ENCODE results near the gene KCNQ5.

KCNQ5 gene

DNA sequence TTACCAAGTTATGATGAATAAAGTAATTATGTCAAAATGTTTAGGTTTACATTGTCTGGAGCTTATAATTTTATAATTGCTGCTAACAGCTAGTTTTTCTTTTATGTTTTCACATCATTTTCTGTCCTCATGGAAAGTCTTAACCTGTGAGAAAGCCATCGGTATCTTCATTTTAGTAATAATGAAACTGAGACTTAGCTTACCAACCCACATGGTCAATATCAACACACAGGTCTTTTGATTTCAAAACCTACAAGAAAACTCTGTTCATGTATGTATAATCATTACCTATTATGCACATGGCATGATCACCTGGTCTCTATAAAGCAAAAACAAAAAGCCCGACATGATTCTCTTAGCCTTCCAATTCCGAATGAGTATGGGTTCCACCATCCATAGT, 61.9 kb downstream of the KCNQ5 start:
- DNase-seq: no peak

GRCh38 chr6:72689107-72689954, 67.5 kb downstream of the KCNQ5 start:
- DNase-seq: no peak

- no peak for DNase-seq
Measured at GRCh38 chr6:72691249-72691648, 69.4 kb downstream of the KCNQ5 start.

GRCh38 chr6:72696055-72696454, 74.2 kb downstream of the KCNQ5 start:
- no peak for DNase-seq

GRCh38 chr6:72699159-72699558, 77.3 kb downstream of the KCNQ5 start:
- DNase-seq: no peak

DNA sequence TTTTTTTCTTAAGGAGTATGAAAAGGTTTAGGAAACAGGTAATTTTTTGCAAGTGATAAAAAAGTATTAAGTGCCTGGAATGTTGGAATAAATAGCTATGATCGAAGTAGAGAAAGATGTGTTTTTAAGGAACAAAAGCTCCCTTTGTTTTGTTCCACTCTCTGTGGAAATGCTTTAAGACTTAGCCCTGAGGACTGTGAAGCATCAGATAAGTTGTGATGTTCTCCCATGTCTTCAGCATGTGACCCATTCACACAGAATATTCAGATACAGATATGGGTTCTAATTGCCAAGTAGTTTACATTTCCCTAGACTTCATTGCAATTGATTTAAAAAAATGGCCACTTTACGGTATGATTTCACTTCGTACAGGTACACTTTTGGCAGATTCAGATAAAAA, 80.6 kb downstream of the KCNQ5 start:
- DNase-seq: no peak

DNA sequence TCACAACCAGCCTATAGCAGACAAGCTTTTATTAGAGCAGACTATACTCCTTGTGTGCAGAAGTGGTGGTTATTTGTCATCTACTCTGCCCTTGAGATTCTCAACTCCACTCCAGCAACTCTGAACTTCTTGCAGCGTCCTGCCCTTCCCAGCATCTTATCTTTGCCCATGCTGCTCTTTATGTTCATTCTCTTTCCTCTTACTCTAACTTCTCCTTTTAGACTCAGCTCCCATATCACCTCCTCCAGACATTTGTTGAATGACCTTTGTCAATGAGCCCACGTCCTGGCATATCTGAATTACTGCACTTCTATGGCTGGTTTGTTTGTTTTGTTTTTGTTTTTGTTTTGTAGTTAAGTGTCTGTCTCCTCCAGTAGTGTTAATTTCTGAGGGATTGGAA, 81.2 kb downstream of the KCNQ5 start:
- no peak for DNase-seq

DNA sequence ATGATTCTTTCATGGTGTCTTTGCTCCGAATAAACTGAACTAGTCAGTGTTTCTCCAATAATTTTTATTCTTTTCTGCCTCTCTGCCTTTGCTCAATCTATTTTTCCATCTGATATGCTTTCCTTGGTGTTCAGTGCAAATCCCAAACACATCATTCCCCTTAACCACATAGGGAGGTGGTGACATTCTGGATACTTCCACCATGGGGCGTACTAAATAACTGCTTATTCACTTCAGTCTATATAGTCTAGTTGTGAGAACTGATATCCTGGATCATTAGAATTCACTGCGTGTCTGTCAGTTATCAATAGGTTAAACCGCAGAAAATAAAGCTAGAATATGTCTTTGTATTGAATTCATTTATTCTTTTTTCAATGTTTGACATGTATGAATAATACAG, 83.1 kb downstream of the KCNQ5 start:
- DNase-seq: no peak

GRCh38 chr6:72709431-72709830, 87.6 kb downstream of the KCNQ5 start:
- DNase-seq: no peak

- no peak for DNase-seq
Measured at GRCh38 chr6:72711731-72712130, 89.9 kb downstream of the KCNQ5 start.

DNA sequence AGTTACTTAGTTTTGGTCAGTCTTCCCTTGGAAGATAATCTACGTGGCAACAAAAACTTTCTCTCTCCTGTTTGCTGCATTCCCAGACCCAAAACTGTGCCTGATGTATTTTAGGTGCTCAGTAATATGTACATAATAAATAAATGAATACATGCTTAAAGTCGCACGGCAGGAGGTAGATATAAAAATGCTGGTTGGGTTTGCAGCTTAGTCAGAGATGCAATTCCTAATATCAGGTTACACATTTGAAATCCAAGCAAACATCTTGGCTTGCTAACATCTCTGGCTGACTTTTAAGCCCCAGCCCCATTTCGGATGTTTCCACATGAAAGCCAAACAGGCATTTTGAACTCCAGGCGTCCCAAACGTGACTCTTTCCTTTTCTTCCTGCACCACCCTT, 91.0 kb downstream of the KCNQ5 start:
- no peak for DNase-seq

GRCh38 chr6:72715119-72715518, 93.3 kb downstream of the KCNQ5 start:
- DNase-seq: no peak

DNA sequence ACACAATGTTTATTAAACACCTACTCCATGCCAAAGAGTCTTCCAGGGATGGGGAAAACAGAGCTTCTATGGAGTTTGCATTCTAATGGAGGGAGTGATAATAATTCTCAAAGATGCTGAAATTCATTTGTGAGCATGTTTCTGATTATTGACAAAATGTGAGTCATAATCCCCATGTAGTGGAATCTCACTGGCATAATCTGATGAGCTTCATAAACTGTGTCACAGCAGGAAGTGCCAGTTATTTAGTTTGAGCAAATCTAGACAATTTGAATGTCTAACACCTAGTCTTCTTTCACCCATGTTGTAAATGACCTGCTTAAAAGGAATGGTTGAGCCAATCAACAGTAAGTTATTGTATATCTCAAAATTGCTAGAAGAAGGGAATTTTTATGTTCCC, 95.1 kb downstream of the KCNQ5 start:
- no peak for DNase-seq

- no peak for DNase-seq
Measured at GRCh38 chr6:72720464-72720863, 98.6 kb downstream of the KCNQ5 start.

DNA sequence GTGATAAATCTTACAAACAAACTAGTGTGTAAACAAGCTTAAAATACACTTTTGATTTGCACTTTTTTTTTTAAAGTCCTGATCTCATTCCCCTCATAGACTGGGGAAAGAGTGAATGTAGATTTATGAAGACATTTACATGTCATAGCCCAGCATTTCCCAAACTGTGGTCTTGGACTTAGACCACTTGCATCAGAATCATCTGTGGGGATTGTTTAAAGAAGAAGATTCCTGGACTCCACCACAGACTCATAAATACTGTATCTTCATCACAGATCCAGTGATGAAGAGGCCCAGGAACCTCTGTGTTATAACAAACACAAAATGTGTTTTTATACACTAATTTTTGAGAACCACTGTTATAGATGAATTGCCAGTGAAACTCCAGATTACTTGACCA, 99.5 kb downstream of the KCNQ5 start:
- no peak for DNase-seq

DNA sequence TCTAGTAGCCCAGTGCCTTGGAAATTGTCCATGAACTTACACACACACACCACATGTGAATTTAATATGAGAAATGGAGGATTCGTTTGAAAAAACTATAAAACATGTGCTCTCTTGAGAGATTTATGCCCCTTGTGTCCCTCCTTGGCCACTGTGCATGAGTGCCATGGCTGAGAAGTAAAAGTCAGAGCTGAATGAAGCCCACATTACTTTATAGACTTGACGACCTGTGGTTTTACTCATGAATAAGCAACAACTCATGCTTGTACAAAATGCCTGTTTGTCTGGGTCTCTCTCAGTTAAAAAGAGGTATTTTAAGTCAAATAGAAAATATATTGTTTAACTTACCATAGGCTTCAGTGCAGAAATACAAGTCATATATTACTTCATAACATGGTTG, 102.7 kb downstream of the KCNQ5 start:
- DNase-seq: no peak

GRCh38 chr6:72728706-72729343, 107.0 kb downstream of the KCNQ5 start:
- no peak for DNase-seq

GRCh38 chr6:72733045-72733444, 111.2 kb downstream of the KCNQ5 start:
- no peak for DNase-seq

GRCh38 chr6:72738091-72738490, 116.2 kb downstream of the KCNQ5 start:
- DNase-seq: no peak

DNA sequence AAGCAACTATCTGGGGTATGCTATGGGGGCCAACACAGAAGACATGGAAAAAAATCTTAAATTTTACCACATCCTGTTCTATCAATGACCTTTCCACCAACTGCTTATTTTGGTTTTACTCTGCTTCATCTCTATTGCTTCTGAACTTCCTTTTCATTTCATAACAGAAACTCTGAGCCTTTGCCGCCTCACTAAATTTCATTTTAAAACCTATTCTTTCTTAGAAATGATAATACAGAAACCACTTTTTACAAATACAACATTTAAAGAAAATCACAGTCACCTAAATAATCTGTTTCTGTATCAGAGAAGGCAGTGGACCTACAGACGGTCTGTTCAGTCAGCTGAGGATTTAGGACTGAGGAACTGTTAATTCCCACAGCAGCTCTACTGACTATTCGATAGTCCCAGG, 117.5 kb downstream of the KCNQ5 start:
- no peak for DNase-seq

GRCh38 chr6:72740135-72740534, 118.3 kb downstream of the KCNQ5 start:
- DNase-seq: no peak

GRCh38 chr6:72741083-72741482, 119.2 kb downstream of the KCNQ5 start:
- DNase-seq: no peak

DNA sequence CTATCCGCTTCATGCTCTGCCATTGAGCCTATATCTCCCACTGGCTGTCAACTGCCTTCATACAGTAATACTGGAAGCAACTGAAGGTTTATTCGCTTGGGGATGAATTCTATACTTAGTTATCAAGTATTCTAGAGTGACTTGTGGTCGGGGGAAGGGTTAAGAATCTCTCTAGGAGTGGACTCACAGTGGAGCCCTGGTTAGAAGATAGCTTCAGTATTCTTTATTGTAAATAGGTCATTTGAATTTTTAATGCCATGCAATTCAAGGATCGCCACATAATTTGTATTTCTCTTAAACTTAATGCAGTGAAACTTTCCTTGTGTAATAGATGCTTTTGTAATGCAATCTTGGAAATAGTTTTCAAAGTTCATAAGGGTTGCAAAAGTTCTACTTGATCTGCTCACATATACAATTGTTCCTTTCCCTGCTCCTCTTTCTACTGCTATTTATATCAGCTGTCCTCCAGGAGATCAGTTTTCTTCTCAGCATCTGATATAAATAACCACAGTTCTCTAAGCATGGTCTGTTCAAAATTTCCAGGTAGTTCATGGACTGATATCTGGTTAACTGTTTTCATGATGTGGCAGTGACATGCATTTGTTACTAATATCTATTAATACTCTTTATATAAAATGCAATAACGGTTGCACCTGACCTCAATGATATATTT, 120.3 kb downstream of the KCNQ5 start:
- no peak for DNase-seq

- DNase-seq: no peak
Measured at GRCh38 chr6:72746276-72746675, 124.4 kb downstream of the KCNQ5 start.
